Activated B cell treated with CpG ODN at 0.5 μM for 24 hours (primary cell): Measurements from ENCODE around the gene SDHB. TPM values are rescaled to one million over a fixed set of nuclear protein-coding genes. Genes with fewer than 3 reads are reported as not detected.

ENCODE experiments used
- ATAC-seq: fragments of 200-7000 bp; cut with Tn5 transposase; one replicate; pipeline ENCODE4 v1.10.0; 2021; ENCODE audit warnings: low read depth, mild to moderate bottlenecking, moderate library complexity
- CTCF ChIA-PET: fragments of 350-600 bp; sonication (Branson Sonifier 250); formaldehyde crosslinking; loops from one replicate; lab custom pipeline; 2021; ENCODE audit warnings: antibody characterized with exemption; lab: Charles Lee
- POLR2A ChIA-PET: fragments of 350-600 bp; sonication (Branson Sonifier 250); formaldehyde crosslinking; loops from one replicate; lab custom pipeline; 2021; ENCODE audit warnings: antibody characterized with exemption; lab: Charles Lee
- DNase-seq: peaks from one replicate; pipeline ENCODE4 v3.0.0; 2022
- H3K27ac Mint-ChIP-seq: one replicate; pipeline ENCODE4 v1.8.0; 2020; ENCODE audit warnings: mixed read lengths
- H3K27me3 Mint-ChIP-seq: one replicate; pipeline ENCODE4 v1.8.0; 2021; ENCODE audit warnings: mixed read lengths
- H3K36me3 Mint-ChIP-seq: one replicate; pipeline ENCODE4 v1.8.0; 2021; ENCODE audit warnings: low read depth, mixed read lengths
- H3K4me1 Mint-ChIP-seq: one replicate; pipeline ENCODE4 v1.8.0; 2021; ENCODE audit warnings: mixed read lengths
- H3K4me3 Mint-ChIP-seq: one replicate; pipeline ENCODE4 v1.8.0; 2020; ENCODE audit warnings: mild to moderate bottlenecking, mixed read lengths
- H3K9me3 Mint-ChIP-seq: one replicate; pipeline ENCODE4 v1.8.0; 2020; ENCODE audit warnings: mixed read lengths
- intact Hi-C: fragments of 100-400 bp; cut with micrococcal nuclease; formaldehyde crosslinking; loops from one replicate; pipeline ENCODE4 v1.15.1; 2024
- total RNA-seq: library from RNA; stranded (reverse); gene quantifications from 2 replicates; pipeline ENCODE4 v1.2.3, GENCODE V29; 2022
- TF ChIP-seq, protein P1 (sequence below): fragments of 200-600 bp; IDR thresholded peaks from one replicate; pipeline ENCODE4 v1.8.0; 2022; ENCODE audit warnings: antibody characterized with exemption, mild to moderate bottlenecking

Gene SDHB
- total RNA-seq, 1 donor from 2014 or later: 70.7 TPM

DNA sequence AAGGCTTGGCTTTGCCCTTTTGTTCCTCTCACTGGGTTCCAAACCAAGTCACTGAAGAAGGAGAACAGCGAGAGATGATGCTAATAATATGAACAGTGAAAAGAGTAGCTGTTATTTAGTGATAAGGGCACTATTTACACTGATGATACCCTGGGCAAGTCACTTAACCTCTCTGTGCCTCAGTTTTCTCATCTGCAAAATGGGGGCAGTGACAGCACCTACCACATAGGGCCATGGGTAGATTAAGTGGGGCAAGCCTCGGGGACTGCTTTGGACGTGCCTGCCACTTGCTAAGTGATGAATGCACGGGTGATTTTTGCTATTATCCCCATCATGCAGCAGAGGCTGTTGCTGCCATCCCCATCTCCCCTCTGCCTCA, 51.3 kb downstream of the SDHB start:
- TF ChIP-seq, protein P1, sequence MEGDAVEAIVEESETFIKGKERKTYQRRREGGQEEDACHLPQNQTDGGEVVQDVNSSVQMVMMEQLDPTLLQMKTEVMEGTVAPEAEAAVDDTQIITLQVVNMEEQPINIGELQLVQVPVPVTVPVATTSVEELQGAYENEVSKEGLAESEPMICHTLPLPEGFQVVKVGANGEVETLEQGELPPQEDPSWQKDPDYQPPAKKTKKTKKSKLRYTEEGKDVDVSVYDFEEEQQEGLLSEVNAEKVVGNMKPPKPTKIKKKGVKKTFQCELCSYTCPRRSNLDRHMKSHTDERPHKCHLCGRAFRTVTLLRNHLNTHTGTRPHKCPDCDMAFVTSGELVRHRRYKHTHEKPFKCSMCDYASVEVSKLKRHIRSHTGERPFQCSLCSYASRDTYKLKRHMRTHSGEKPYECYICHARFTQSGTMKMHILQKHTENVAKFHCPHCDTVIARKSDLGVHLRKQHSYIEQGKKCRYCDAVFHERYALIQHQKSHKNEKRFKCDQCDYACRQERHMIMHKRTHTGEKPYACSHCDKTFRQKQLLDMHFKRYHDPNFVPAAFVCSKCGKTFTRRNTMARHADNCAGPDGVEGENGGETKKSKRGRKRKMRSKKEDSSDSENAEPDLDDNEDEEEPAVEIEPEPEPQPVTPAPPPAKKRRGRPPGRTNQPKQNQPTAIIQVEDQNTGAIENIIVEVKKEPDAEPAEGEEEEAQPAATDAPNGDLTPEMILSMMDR: no peak
- DNase-seq (no peak), ATAC-seq (no peak)
- ChIA-PET CTCF (no interaction called here), POLR2A (no interaction called here)
- H3K27ac Mint-ChIP-seq: no peak overlapping the region
- no peaks in the 10 kb centered on the region for H3K27me3 Mint-ChIP-seq
- H3K4me1 Mint-ChIP-seq: no peaks in the 10 kb centered on the region
- peaks cover 52% of the 10 kb centered on the region for H3K36me3 Mint-ChIP-seq
- no peaks in the 10 kb centered on the region for H3K9me3 Mint-ChIP-seq
- intact Hi-C loops: no loop called here
- H3K4me3 Mint-ChIP-seq: no peak overlapping the region

DNA sequence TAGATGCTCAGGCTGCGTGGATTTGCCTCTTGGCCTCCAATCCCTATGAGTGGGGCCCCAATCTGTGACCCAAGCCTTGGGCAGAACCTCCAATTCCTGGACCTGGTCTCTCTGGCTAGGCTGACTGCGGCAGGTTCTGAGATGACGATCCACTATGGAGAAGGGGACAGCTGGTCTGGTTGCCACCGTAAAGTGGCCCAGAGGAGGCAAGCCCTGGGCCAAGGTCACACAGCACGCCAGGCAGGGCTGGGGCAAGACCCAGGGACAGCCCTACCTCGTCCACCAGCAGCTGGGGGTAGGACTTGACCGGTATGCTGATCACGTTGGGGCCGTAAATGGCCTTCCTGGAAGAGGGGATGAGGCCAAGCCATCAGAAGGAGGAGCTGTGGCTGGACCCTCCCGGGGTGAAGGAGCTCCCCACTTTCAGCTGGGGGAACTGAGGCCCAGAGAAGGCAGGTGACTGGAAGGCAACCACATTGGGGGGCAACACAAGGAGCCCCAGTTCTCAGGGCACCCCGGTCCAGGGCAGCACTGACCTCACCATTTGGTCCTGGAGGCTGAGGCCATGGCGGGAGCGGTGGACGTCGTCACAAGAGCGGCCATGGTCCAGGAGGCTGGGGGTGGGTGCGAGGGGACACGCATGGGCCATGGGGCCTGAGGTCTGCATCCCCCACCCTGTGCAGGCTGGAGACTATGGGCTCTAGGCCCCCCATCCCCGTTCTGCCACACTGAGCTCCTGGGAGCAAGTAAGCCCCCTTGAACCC, 51.9 kb downstream of the SDHB start:
- DNase-seq (no peak), ATAC-seq (no peak)
- Mint-ChIP-seq H3K27me3 (no peaks in the 10 kb centered on the region), H3K36me3 (peaks cover 54% of the 10 kb centered on the region), H3K4me3 (no peak overlapping the region), H3K9me3 (no peaks in the 10 kb centered on the region), H3K4me1 (no peaks in the 10 kb centered on the region), H3K27ac (no peak overlapping the region)
- TF ChIP-seq, protein P1: no peak
- CTCF ChIA-PET: no interaction called here
- intact Hi-C loops: no loop called here
- POLR2A ChIA-PET: no interaction called here

DNA sequence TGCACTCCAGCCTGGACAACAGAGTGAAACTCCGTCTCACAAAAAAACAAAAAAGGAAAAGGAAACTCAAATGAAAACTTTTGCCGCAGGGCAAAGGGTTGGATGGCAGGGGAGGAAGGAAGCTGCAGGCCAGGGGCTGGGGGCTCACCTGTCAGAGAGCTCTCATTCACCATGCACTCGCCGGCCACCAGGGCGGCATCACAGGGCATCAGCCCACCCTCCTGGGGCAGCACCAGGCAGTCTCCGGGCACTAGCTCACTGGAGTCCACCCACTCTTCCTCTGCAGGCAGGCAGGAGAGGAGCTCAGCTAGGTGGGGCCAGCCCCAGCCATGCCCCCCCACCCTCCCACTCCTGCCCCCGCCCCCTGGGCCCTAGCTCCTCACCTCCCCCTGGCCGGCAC, 54.0 kb downstream of the SDHB start:
- Mint-ChIP-seq H3K9me3 (no peaks in the 10 kb centered on the region), H3K27ac (no peak overlapping the region), H3K4me1 (no peaks in the 10 kb centered on the region), H3K27me3 (no peaks in the 10 kb centered on the region), H3K4me3 (no peak overlapping the region), H3K36me3 (peaks cover 63% of the 10 kb centered on the region)
- DNase-seq (no peak), ATAC-seq (no peak)
- ChIA-PET POLR2A (no interaction called here), CTCF (interaction anchor here (1.1 kb wide), 1 partner anchor 9 kb away, joined by 3 read pairs; no protein-coding TSS in a partner anchor)
- TF ChIP-seq, protein P1: no peak
- intact Hi-C loops: no loop called here

DNA sequence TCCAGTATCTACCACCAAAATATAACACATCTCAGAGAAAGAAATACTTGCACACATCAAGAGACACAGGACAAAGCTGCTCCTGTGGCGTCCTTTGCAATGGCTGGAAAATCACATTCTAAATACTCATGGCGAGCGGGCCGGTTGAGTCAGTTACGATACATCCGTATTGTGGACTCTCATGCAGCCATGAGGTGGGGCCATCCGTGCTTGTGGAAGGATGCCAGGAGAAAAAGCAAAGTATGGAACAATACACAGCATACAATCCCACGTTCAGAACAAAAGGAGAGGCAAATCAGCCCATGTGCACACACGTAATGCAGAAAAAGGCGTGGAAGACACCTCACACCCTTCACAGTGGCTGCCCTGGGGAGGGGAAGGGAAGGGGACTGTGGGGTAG, 55.2 kb downstream of the SDHB start:
- ChIA-PET CTCF (no interaction called here), POLR2A (no interaction called here)
- TF ChIP-seq, protein P1: no peak
- no peaks in the 10 kb centered on the region for H3K9me3 Mint-ChIP-seq
- no peaks in the 10 kb centered on the region for H3K4me1 Mint-ChIP-seq
- ATAC-seq (no peak), DNase-seq (no peak)
- no peaks in the 10 kb centered on the region for H3K27me3 Mint-ChIP-seq
- no peak overlapping the region for H3K27ac Mint-ChIP-seq
- no peak overlapping the region for H3K4me3 Mint-ChIP-seq
- intact Hi-C loops: no loop called here
- peaks cover 58% of the 10 kb centered on the region for H3K36me3 Mint-ChIP-seq

DNA sequence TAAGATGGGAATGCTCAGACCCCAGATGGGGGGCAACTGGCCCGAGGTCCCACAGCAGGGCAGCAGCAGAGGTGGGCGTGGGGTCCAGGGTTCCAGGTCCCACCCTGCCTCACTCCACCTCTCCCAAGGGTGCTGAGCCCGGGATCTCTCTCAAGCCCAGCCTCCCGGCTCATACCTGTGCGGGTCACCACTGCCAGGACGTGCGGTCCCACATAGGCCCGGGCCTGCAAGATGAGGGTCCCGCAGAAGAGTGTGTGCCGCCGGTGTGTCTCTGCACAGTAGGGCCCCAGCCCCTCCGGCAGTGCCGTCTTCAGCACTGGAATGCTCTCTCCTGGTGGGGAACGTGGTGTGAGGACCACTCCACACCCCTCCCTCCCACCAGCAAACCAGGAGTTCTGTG, 57.0 kb downstream of the SDHB start:
- DNase-seq: no peak
- ChIA-PET POLR2A (no interaction called here), CTCF (no interaction called here)
- Mint-ChIP-seq H3K4me1 (no peaks in the 10 kb centered on the region), H3K9me3 (no peaks in the 10 kb centered on the region), H3K4me3 (no peak overlapping the region), H3K27me3 (no peaks in the 10 kb centered on the region), H3K36me3 (peaks cover 44% of the 10 kb centered on the region), H3K27ac (no peak overlapping the region)
- no peak for ATAC-seq
- intact Hi-C loops: no loop called here
- TF ChIP-seq, protein P1: no peak
